Activated B cell treated with CpG ODN at 0.5 μM for 24 hours (primary cell): ENCODE results near the gene NELFA. TPM values are rescaled to one million over a fixed set of nuclear protein-coding genes. Genes with fewer than 3 reads are reported as not detected.

ENCODE experiments used
- ATAC-seq: fragments of 200-7000 bp; cut with Tn5 transposase; one replicate; pipeline ENCODE4 v1.10.0; 2021; ENCODE audit warnings: low read depth, mild to moderate bottlenecking, moderate library complexity
- CTCF ChIA-PET: fragments of 350-600 bp; sonication (Branson Sonifier 250); formaldehyde crosslinking; loops from one replicate; lab custom pipeline; 2021; ENCODE audit warnings: antibody characterized with exemption; lab: Charles Lee
- POLR2A ChIA-PET: fragments of 350-600 bp; sonication (Branson Sonifier 250); formaldehyde crosslinking; loops from one replicate; lab custom pipeline; 2021; ENCODE audit warnings: antibody characterized with exemption; lab: Charles Lee
- DNase-seq: peaks from one replicate; pipeline ENCODE4 v3.0.0; 2022
- H3K27ac Mint-ChIP-seq: one replicate; pipeline ENCODE4 v1.8.0; 2020; ENCODE audit warnings: mixed read lengths
- H3K27me3 Mint-ChIP-seq: one replicate; pipeline ENCODE4 v1.8.0; 2021; ENCODE audit warnings: mixed read lengths
- H3K36me3 Mint-ChIP-seq: one replicate; pipeline ENCODE4 v1.8.0; 2021; ENCODE audit warnings: low read depth, mixed read lengths
- H3K4me1 Mint-ChIP-seq: one replicate; pipeline ENCODE4 v1.8.0; 2021; ENCODE audit warnings: mixed read lengths
- H3K4me3 Mint-ChIP-seq: one replicate; pipeline ENCODE4 v1.8.0; 2020; ENCODE audit warnings: mild to moderate bottlenecking, mixed read lengths
- H3K9me3 Mint-ChIP-seq: one replicate; pipeline ENCODE4 v1.8.0; 2020; ENCODE audit warnings: mixed read lengths
- CTCF ChIP-seq: fragments of 200-600 bp; IDR thresholded peaks from one replicate; pipeline ENCODE4 v1.8.0; 2022; ENCODE audit warnings: antibody characterized with exemption, mild to moderate bottlenecking
- intact Hi-C: fragments of 100-400 bp; cut with micrococcal nuclease; formaldehyde crosslinking; loops from one replicate; pipeline ENCODE4 v1.15.1; 2024
- total RNA-seq: library from RNA; stranded (reverse); gene quantifications from 2 replicates; pipeline ENCODE4 v1.2.3, GENCODE V29; 2022

NELFA gene
- total RNA-seq, 1 donor from 2014 or later: 49.9 TPM

- H3K4me1 Mint-ChIP-seq: no peaks in the 10 kb centered on the region
- no peak for DNase-seq
- ChIA-PET CTCF (no interaction called here), POLR2A (no interaction called here)
- ATAC-seq: no peak
- no peaks in the 10 kb centered on the region for H3K9me3 Mint-ChIP-seq
- no peaks in the 10 kb centered on the region for H3K27me3 Mint-ChIP-seq
- no peak for TF ChIP-seq CTCF
- peaks cover 34% of the 10 kb centered on the region for H3K36me3 Mint-ChIP-seq
- H3K4me3 Mint-ChIP-seq: no peak overlapping the region
- intact Hi-C loops: no loop called here
- H3K27ac Mint-ChIP-seq: no peak overlapping the region
Measured at GRCh38 chr4:1933700-1934099, 75.1 kb downstream of the NELFA start.

GRCh38 chr4:1932736-1933135 lies 76.0 kb downstream of the NELFA start:
- H3K36me3 Mint-ChIP-seq: peaks cover 31% of the 10 kb centered on the region
- H3K27me3 Mint-ChIP-seq: no peaks in the 10 kb centered on the region
- ChIA-PET CTCF (no interaction called here), POLR2A (no interaction called here)
- no peak for TF ChIP-seq CTCF
- no peak overlapping the region for H3K27ac Mint-ChIP-seq
- no peaks in the 10 kb centered on the region for H3K9me3 Mint-ChIP-seq
- no peak overlapping the region for H3K4me3 Mint-ChIP-seq
- DNase-seq (no peak), ATAC-seq (no peak)
- intact Hi-C loops: no loop called here
- H3K4me1 Mint-ChIP-seq: no peaks in the 10 kb centered on the region

Other genes starting within 250 kb of the NELFA start
- gene FGFR3, start 215.7 kb downstream of the NELFA start, total RNA-seq: 0.10 and 0.40 TPM in 2 replicates
- 52.5 and 60.3 TPM in 2 replicates for gene LETM1, start 152.8 kb downstream of the NELFA start, total RNA-seq
- gene NSD2, start 137.6 kb downstream of the NELFA start, total RNA-seq: 40.3 and 44.6 TPM in 2 replicates
- 0.15 and 0.24 TPM in 2 replicates for gene NAT8L, start 50.4 kb upstream of the NELFA start, total RNA-seq
- 17.9 and 19.0 TPM in 2 replicates for gene HAUS3, start 233.1 kb upstream of the NELFA start, total RNA-seq
- 1.4 and 1.7 TPM in 2 replicates for gene POLN, start 233.1 kb upstream of the NELFA start, total RNA-seq